T-helper 1 cell treated with Interleukin-12 subunit alpha and Interleukin-12 subunit beta and Interleukin-4 antibody, amounts not matched to agents 30 ng/mL and 1 ng/mL, for 36 hours (primary cell): ENCODE results near the gene FOXB1. TPM values are rescaled to one million over a fixed set of nuclear protein-coding genes. Genes with fewer than 3 reads are reported as not detected.

Source experiments
- intact Hi-C: fragments of 100-400 bp; cut with micrococcal nuclease; formaldehyde crosslinking; loops from one replicate; pipeline ENCODE4 v1.15.1; 2024
- total RNA-seq: library from RNA; stranded (reverse); gene quantifications from 2 replicates; pipeline ENCODE4 v1.2.3, GENCODE V29; 2022

Gene FOXB1
- total RNA-seq, result 1.4 and 1.6 TPM in 2 replicates

GRCh38 chr15:60004009-60004845 is at the start of gene FOXB1:
Gene FOXB1 (plus strand): TSS chr15:60004311. CDS start chr15:60004964, 653 bp downstream.
- intact Hi-C loops, result loop anchor here (5.0 kb wide), 2 partner anchors 42 to 1942 kb away; no protein-coding TSS in a partner anchor

GRCh38 chr15:59958288-59958687 is 45.8 kb upstream of the FOXB1 start:
- intact Hi-C loops, result no loop called here

GRCh38 chr15:59960318-59960717 is 43.8 kb upstream of the FOXB1 start:
- intact Hi-C loops, result loop anchor here (5.0 kb wide), 1 partner anchor 42 kb away; the partner anchor contains the start of gene FOXB1

- intact Hi-C loops, result loop anchor here (5.0 kb wide), 1 partner anchor 39 kb away; the partner anchor contains the start of gene FOXB1
Observed at GRCh38 chr15:59963322-59963721, 40.8 kb upstream of the FOXB1 start.

GRCh38 chr15:59963925-59964324 is 40.2 kb upstream of the FOXB1 start:
- intact Hi-C loops, result loop anchor here (5.0 kb wide), 1 partner anchor 38 kb away; the partner anchor contains the start of gene FOXB1

- intact Hi-C loops, result no loop called here
Observed at GRCh38 chr15:59965741-59966140, 38.4 kb upstream of the FOXB1 start.

GRCh38 chr15:59966262-59966661 is 37.8 kb upstream of the FOXB1 start:
- intact Hi-C loops, result no loop called here

- intact Hi-C loops, result no loop called here
Observed at GRCh38 chr15:59968314-59968713, 35.8 kb upstream of the FOXB1 start.

GRCh38 chr15:59972241-59972640 is 31.9 kb upstream of the FOXB1 start:
- intact Hi-C loops, result no loop called here

- intact Hi-C loops, result loop anchor here (1.0 to 5.0 kb wide), 3 partner anchors 30 to 224 kb away; no protein-coding TSS in a partner anchor
Observed at GRCh38 chr15:59976480-59977271, 27.4 kb upstream of the FOXB1 start.

- intact Hi-C loops, result loop anchor here (10.0 kb wide), 1 partner anchor 267 kb away; no protein-coding TSS in a partner anchor
Observed at GRCh38 chr15:59991834-59992233, 12.3 kb upstream of the FOXB1 start.

GRCh38 chr15:59993041-59993750 is 10.9 kb upstream of the FOXB1 start:
- intact Hi-C loops, result loop anchor here (10.0 kb wide), 1 partner anchor 268 kb away; no protein-coding TSS in a partner anchor

GRCh38 chr15:59993950-59994401 is 10.1 kb upstream of the FOXB1 start:
- intact Hi-C loops, result loop anchor here (10.0 kb wide), 1 partner anchor 269 kb away; no protein-coding TSS in a partner anchor

- intact Hi-C loops, result loop anchor here (10.0 kb wide), 1 partner anchor 270 kb away; no protein-coding TSS in a partner anchor
Observed at GRCh38 chr15:59994526-59994887, 9.6 kb upstream of the FOXB1 start.

- intact Hi-C loops, result loop anchor here (10.0 kb wide), 1 partner anchor 270 kb away; no protein-coding TSS in a partner anchor
Observed at GRCh38 chr15:59994888-59995557, 9.1 kb upstream of the FOXB1 start.

- intact Hi-C loops, result loop anchor here (2.0 to 10.0 kb wide), 6 partner anchors 15 to 331 kb away; no protein-coding TSS in a partner anchor
Observed at GRCh38 chr15:59995568-59996297, 8.4 kb upstream of the FOXB1 start.

GRCh38 chr15:59996298-59997041 is 7.6 kb upstream of the FOXB1 start:
- intact Hi-C loops, result loop anchor here (1.0 to 10.0 kb wide), 8 partner anchors 10 to 330 kb away; no protein-coding TSS in a partner anchor

GRCh38 chr15:59997070-59997701 is 6.9 kb upstream of the FOXB1 start:
- intact Hi-C loops, result loop anchor here (1.0 to 10.0 kb wide), 8 partner anchors 9 to 330 kb away; no protein-coding TSS in a partner anchor
